HG03442 (cell line): ENCODE measurements around the gene CNOT3.
"Not testable (repeated sequence)": the region's sequence is repeated elsewhere in the genome, so short reads cannot be mapped to it uniquely, and the experiment has no call there.

Source experiments
- ATAC-seq: cut with Tn5 transposase; IDR thresholded peaks from one replicate; pipeline ENCODE4 v1.9.1; 2021; ENCODE audit warnings: mild to moderate bottlenecking, moderate library complexity; ENCODE audit not compliant: unreplicated experiment

The CNOT3 gene

DNA sequence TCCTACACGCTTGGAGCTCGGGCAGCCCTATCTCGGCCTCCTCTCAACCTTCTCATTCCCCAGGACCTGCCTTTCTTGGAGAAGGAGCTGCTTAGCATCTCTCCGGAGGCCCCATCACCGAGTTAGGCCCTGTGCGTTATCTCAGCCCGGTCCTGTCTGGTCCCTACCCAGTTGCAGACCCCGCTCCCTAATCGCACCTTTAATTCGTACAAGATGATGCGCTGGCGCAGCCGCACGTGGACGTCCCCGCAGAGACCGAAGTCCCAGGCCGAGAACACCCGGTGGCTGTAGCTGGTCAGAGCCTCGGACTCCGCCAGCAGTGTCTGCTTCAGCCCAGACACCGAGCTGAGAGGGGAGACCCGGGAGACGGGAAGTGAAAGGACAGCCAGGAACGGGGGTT, 27.7 kb downstream of the CNOT3 start:
- ATAC-seq = no peak

DNA sequence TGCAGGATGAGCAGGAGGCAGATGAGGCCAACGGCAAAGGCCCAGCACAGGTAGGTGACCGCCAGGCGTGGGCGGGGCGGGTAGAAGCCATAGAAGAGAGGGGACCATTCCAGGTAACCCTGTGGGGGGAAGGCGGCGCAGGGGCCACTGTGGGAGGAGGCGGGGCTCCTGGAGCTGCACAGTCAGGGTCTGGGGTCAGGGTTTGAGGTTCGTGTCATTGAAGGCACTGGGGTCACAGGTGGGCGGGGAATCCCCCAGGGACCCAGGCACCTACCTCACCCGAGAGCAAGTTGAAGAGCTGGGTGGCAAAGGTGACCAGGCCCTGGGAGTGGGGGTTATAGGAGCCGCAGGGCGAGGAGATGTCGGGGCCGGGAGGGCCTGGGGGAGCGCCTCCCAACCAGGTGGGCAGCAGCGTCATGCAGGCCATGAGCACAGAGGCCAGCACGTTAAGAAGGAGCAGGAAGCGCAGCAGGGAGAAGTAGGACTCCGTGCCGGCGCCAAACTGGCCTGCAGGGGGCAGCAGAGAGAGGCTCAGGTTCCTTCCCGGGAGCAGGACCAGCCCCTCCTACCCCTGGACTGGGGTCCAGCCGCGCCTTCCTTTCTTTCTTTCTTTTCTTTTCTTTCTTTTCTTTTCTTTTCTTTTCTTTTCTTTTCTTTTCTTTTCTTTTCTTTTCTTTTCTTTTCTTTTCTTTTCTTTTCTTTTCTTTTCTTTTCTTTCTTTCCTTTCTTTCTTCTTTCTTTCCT, 30.8 kb downstream of the CNOT3 start:
- peak; percentile 50 for ATAC-seq

DNA sequence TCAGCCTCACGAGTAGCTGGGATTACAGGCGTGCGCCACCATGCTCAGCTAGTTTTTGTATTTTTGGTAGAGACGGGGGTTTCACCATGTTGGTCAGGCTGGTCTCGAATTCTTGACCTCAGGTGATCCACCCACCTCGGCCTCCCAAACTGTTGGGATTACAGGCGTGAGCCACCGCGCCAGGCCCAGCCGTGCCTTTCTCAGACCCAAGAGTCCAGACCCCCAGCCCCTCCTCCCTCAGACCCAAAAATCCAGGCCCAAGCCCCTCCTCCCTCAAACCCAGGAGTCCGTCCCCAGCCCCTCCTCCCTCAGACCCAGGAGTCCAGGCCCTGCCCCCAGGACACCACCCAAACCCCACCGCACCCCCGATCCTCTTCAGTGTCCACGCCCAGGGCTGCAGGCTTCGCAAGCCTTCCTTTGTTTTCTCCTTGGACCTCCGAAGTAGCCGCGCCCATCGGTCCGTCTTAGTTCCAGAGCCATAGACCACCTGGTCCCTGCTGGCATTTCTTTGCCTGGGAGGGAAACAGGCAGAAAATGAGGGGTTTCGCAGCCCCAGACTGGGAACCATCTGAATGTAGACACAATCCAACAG, 31.7 kb downstream of the CNOT3 start:
- no peak for ATAC-seq

DNA sequence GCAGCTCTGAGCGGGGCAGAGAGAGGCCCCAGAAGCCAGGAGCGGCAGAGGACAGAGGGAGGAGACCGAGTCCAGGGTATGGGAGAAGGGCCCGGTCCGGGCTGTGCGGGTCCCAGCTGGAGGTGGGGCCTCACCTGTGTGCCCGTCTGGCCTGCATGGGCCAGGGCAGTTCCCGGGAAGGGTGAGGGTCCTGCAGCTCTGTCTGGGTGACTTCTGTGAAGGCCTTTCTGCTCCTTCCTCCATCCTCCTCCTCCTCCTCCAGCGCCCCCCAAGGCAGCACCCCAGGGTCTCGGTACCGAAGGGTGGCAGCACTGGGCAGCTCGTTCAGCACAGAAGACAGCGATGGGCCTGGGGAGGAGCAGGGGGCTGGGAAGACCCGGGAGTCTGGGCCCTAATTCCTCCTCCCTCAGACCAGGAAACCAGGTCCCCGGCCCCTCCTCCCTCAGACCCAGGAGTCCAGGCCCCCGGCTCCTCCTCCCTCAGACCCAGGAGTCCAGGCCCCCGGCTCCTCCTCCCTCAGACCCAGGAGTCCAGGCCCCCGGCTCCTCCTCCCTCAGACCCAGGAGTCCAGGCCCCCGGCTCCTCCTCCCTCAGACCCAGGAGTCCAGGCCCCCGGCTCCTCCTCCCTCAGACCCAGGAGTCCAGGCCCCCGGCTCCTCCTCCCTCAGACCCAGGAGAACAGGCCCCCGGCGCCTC, 34.3 kb downstream of the CNOT3 start:
- ATAC-seq = not testable (repeated sequence)

DNA sequence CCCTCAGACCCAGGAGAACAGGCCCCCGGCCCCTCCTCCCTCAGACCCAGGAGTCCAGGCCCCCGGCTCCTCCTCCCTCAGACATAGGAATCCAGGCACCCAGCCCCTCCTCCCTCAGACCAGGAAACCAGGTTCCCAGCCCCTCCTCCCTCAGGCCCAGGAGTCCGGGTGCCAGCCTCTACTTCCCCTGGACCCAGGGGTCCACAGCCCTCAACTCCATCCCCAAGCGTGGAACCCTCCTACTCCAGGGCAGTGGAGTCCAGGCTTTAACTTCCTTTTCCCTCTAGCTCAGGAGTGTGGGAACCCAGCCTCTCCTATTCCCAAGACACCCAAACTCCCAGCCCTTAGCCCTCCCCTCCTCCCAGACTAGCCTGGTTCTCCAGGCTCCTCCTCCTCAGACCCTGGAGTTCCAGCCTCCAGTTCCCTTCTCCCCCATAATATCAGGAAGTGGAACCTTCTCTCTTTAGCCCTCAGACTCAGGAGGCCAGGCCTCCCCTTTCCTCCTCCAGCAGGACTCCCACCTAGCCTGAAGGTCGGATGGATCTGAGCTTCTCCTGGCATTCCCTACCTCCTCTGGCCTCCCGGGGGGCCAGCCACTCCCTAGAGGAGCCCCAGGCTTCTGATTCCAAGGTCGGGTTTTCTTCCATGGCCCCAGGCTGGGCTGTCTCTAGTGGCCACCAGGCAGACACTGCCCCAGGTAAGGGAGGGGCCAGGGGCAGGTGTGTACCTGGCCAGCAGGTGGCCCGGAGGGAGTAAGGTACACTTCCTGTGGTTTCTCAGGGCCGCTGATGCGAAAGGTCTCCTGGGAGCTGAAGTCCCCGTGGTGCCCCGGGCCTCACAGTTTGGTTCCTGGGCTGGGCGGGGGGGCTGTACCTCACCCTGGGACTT, 35.2 kb downstream of the CNOT3 start, which contains the start of gene TMC4:
TSS of gene TMC4 (minus strand) at position 690 of the 888 bp plus-strand sequence. CDS start at position 647, 43 bp downstream.
- ATAC-seq = no peak

DNA sequence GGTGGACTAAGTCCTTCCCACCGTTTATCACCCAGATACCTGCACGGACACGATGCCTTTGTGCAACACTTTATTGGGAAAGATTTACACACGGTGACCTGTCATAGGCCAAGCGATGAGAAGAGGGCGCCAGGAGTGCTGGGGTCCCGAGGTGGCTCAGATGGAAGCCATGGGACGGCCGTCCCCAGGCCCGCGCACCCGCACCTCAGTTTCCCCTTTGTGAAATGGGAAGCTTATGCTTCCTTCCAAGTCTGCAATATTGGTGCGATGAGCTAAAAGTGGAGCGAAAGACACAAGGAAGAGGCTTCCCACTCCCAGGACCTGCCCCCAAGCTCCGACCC, 35.8 kb downstream of the CNOT3 start:
- ATAC-seq = no peak

DNA sequence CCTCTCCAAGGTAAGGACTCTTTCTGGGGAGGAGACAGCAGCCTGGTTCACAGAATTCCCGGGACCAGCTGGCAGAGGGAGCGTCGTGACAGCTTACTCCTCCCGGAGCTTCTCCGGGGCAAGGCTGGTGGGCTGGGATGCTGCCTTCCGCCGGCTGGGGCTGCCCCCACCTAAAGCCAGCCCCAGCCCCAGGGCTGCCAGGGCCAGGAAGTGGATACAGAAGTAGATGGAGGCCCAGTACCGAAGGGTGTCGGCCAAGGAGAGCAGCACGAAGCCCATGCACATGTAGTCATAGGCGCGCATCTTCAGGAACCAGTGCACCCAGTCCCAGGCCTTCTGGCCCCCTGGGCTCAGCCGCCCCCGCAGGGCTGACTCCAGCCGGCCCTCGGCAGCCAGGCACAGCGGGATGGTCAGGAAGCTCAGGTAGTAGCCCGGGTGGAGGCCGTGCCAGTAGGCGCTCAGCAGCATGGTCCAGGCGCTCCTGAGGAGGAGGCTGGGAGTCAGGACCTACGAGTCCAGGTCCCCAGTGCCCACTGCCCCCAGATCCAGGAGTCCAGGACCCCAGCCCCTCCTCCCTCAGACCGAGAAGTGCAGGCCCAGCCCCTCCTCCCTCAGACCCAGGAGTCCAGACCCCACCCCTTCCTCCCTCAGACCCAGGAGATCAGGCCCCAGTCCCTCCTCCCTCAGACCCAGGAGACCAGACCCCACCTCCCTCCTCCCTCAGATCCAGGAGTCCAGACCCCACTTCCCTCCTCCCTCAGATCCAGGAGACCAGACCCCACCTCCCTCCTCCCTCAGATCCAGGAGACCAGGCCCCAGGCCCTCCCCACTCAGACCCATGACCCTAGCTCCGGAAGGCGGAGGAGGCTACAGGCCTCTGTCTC, 36.6 kb downstream of the CNOT3 start:
- no peak for ATAC-seq

DNA sequence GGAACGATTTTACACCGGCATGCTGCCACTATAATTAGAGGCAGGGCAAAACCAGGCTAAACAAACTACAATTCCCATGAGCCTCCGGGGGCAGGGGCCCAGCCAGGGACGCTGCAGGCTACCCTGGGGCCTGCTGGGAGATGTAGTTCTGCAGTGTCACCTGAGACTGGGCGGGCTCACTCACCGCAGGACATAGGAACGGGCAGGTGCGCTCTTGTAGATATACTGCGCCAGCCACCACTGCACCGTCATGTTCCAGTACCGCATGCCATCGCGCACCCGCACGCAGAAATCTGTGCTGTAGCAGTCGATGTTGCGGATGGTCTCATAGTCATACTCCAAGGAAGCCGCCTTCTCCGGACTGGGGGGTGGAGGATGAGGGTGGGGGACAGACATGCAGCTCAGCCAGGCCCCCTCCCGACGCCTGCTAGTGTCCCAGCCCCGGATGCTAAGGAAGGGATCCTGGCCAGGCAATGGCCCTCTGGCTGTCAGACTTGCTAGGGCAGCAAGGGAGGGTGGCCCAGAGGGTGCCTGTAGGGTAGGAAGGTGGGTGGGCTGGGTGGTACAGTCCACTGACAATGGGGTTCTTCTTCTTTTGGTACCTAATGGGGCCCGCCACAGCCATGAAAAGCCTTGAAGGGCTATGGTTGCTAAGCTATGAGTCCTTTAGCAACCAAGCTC, 41.2 kb downstream of the CNOT3 start:
- no peak for ATAC-seq

DNA sequence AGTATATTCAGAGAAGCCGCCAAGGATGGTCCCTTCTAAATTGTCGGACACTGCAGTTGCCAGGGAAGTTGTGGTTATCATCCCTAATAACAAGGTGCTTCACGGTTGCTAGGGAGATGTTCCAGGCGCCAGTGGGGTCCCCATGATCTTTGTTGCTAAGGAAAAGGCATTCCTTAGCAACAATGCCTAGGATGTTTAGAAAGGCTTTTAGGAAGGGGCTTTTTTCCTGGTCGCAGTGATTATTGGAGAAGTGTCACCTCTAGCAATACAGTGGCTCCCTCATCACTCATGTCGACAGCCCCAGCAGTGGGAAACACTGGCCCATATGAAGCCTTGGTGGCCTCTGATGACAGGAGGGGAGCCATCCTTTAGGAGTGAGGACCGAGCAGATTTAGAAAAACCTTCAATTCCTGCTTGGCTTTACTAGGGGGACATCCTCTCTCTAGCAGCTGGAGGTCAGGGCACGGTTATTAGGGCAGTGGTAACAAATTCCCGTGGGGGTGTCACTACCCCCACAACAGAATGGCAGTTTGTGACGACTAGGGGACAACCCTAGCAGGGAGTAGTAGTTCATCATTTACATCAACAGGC, 41.8 kb downstream of the CNOT3 start:
- ATAC-seq = no peak

DNA sequence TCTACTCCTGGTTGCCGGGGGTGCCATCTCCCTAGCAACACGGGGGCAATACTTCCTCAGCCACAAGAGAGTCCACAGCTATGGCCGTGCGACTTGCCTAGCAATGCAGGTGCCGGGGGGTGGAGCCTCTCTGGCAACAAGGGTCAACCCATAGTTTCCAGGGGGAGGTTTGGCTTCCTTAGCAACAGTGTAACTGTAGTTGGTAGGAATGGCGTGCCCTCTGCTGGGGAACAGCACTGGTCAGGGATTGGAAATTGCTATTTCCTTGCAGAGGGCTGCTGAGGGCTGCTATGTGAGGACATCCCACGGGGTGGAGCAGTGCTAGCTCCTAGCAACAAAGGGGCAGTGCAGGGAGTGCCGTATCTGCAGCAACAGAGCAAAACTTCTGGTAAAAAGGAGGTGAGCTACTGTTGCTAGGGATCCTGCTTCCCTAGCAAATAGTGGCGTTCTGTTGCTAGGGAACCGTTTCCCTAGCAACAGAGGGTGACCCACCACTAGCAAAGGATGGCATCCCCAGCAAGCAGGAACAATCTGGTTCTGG, 42.4 kb downstream of the CNOT3 start:
- ATAC-seq = no peak

DNA sequence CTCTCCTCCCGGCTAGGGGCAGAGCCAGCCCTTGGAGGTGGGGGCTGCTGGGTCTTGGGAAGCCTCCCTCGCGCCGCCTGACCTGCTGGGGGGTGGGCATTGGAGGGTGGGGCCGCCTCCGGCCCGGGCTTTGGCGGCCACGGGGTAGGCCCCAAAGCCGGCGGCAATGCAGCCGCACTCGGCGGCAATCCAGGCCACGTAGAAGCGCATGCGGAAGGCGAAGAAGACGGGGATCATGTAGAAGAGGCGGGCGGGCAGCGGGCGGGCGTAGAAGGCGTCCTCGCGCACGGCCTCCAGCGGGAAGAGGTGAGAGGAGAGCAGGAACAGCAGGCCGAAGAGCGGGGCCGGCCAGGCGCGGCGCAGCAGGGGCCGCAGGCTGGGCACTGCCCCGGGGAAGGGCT, 43.1 kb downstream of the CNOT3 start:
- ATAC-seq = no peak

DNA sequence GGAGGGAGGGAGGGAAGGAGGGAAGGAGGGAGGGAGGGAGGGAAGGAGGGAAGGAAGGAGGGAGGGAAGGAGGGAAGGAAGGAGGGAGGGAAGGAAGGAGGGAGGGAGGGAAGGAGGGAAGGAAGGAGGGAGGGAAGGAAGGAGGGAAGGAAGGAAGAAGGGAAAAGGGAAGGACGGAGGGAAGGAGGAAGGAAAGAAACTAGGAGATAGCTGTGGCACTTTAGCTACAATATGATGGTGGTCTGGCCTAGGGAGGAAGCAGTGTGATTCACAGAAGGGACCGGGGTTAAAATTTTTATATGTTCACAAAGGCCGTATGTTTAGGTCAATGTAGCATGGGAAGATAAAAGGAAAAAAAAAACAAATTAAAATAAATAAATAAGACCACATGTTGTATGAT, 44.3 kb downstream of the CNOT3 start:
- ATAC-seq = not testable (repeated sequence)

DNA sequence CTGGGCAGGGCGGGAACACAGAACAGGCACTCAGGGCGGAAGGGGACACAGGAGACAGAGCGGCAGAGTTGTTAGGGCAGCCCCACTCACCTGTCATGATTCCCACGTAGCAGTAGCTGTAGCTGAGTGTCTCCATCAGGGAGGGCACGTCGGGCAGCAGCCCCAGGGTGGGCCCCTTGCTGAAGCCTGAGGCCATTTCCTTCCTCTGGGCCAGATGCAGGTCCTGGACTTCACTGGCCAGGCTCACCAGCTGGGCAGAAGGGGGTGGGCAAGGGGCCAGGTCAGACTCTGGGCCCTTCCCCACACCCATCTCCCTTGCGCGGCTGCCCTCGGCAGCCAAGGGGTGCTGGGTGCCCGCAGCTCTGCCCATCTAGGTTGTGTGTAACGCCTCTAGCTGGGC, 45.9 kb downstream of the CNOT3 start:
- no peak for ATAC-seq

DNA sequence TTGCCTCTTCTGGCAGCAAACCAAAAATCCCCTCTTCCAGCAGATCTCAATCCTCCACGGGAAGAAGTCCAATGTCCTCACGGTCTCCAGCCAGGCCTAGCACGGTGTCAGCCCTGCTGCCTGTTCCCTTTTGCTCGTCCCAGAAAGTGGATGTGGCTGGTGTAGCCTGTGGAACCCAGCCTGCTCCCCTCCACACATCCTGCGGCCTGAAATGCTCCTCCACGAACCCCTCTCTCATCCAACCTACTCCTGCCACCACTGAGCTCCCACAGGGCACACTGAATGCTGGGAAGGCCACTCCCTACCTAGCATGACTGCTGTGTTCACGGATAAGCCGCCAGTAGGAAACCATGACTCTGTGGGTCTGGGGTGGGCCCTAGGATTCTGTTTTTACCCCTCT, 48.8 kb downstream of the CNOT3 start:
- ATAC-seq = no peak

DNA sequence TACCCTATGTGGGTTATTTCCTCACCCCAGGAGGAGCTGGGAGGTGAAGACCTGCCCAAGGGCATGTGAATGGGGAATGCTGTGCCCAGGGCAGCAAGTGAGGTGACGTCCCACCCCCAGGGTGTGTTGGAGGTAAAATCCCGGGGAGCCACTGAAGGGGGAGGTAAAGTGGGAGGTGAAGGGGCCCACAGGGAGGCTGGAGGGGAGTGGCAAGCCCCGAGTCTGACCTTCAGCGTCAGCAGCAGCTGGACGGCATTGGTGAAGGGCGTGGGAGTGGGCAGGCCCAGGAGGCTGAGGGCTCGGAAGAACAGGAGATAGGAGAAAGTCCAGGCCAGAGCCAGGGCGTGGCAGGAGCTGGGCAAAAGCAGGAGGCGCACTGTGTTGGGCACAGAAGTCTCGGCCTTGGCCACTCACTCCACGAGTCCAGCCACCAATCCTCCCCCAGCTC, 49.4 kb downstream of the CNOT3 start:
- ATAC-seq = no peak

DNA sequence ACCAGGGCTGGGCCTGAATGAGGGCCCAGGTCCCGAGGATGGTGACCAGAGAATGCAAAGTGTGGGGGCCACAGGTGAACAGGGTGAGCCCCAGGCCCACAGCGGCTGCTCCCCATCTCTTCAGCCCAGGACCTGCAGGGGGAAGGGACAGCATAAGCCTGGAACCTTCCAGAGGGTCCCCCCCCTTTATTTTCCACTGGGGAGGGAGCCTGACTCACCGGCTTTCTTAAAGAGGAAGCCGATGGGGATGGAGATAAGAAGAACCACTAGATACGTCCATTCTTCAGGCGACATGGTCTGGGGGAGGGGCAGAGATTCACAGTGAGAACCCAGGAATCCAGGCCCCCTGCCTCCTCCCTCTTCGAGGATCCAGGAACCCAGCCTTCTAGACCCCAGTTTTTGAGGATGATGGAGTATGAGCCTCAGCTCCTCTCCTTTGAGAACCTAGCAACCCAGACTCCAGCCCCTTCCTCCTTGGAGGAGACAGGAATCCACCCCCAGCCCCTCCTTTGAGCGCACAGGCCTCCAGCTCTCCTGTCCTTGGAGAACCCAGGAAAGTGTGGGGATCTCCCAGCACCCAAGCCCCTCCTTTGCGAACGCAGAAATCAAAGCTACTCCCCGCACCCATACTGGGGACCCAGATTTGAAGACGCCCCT, 50.8 kb downstream of the CNOT3 start:
- ATAC-seq = no peak

DNA sequence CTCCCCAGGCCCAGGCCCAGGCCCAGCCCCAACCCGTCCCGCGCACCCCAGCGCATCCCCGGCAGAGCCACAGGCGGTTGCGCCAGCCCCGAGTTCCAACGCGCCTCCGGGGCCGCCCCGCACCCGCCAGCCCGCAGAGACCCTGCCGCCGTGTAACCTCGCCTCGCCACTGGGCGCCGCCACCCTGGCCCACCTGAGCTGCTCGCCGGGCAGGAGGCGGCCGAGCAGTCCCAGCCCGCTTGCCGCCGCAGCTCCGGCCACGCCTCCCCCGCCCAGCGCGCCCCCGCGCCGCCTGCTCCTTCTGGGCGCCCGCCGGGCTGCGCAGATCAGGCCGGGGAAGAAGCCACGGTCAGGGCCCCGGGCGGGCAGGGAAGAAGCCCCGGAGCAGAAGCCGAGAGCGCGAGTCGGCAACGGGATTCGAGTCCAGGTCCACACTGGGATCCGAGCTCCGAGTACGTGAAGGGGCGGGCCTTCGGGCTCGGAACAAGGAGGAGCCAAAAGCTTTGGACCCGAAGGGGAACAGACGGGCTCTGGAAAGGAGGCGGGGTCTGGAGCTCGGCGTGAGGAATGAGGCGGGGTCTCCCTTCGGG, 51.7 kb downstream of the CNOT3 start, which contains the start of gene MBOAT7:
TSS of gene MBOAT7 (minus strand) at position 436 of the 590 bp plus-strand sequence. CDS start 1,072 bp downstream, outside the sequence.
- ATAC-seq = peak; percentile 12
